DMS114 treated with DMSO at 0.1 percent for 48 hours (cell line): Measurements from ENCODE around the gene ATP5PO.
"Not testable (repeated sequence)": the region's sequence is repeated elsewhere in the genome, so short reads cannot be mapped to it uniquely, and the experiment has no call there.

Experiments
- DNase-seq: peaks from one replicate; lab custom pipeline; 2025; ENCODE audit not compliant: unreplicated experiment; lab: John Stamatoyannopoulos, UW

Gene ATP5PO

DNA sequence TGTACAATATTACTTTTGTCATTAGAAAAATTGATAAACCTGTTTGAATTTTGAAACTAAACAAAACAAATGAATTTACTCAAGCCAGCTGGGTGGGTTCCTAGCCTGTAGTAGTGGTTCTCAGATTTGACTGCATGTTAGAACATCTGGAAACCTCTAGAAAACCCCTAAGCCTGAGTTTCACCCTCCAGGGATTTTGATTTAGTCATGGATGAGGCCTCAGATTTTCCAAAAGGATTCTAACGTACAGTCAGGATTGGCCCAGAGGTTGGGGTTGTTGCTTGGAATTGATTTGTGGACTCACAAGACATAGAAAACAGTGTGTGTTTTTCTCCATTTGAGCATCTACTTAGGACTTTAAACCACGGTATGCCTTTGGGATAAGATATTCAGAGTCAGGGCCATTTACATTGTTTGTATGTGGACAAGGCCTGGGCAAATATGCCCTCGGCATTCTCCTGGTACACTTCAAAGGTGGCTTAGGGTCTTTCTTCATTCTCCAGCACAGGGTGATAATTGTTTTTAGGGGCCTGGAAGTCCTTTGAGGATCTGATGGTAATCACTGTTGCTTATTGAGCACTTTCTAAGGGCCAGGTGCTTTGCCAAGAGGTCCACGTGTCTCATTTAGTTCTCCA lies 42.6 kb downstream of the ATP5PO start:
- DNase-seq, result no peak

DNA sequence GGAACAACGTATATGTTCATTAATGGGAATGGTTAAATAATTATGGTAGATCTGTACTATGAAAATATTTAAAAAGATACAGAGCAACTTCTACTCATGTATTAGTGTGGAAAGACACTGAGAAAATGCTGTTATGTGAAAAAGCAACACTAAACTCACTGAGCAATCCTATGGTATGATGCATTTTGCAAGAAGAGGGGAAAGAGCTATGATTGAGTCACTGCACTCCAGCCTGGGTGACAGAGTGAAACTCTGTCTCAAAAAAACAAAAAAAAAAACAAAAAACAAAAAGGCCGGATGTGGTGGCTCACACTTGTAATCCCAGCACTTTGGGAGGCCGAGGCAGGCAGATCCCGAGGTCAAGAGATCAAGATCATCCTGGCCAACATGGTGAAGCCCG lies 44.4 kb downstream of the ATP5PO start:
- DNase-seq, result no peak

DNA sequence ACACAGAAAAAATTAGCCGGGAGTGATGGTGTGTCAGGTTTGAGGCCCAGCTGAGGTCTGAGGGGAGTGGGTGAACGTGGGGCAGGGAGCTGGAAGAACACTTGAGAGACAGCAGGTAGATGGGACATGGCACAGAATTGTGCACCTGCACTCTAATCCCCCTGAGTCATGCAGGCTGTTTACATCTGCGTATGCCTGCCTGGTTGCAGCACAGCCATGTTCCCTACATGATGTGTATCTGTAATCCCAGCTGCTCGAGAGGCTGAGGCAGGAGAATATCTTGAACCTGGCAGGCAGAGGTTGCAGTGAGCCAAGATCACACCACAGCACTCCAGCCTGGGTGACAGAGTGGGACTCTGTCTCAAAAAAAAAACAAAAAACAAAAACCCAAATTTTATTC lies 44.8 kb downstream of the ATP5PO start:
- no peak for DNase-seq

DNA sequence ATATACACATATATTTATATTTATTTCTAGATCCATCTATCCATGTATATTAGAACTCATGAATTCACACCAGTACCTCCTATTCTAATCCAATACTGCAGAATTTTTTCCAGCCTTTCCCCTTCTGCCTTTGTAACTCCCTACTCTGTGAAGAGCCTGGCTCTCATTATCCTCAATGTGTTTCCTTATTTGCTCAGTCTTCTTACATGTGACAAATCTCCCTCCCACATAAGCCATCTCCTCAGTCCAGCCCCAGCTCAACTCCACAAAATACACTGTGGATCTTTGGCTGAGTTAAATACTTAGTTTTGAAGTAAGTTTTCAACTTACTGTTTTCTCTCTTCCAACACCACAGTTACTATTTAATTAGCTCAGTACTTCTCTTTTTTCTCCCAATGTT lies 45.7 kb downstream of the ATP5PO start:
- no peak for DNase-seq

DNA sequence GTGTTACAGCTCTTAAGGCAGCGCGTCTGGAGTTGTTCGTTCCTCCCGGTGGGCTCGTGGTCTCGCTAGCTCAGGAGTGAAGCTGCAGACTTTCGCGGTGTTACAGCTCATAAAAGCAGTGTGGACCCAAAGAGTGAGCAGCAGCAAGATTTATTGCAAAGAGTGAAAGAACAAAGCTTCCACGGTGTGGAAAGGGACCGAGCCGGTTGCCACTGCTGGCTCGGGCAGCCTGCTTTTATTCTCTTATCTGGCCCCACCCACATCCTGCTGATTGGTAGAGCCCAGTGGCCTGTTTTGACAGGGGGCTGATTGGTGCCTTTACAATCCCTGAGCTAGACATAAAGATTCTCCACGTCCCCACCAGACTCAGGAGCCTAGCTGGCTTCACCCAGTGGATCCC lies 47.7 kb downstream of the ATP5PO start:
- not testable (repeated sequence) for DNase-seq

DNA sequence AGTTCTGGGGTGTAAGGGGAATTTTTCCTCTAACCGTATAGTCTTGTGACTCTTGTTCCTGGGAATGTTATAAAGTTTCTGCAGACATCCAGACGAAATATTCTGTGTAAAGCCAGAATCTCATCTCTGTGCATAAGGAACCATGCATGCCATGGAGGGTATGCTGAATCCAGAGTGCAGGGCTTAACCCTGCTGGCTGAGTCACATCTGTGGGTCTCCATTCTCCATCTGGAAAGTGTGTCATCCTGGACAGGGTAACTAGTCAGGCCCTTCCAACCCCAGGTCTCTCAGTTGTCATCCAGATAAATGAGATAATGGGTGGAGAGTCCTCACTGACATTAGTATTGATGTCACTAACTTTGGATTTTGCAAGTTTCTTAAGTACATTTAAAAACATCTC lies 48.8 kb downstream of the ATP5PO start:
- no peak for DNase-seq

DNA sequence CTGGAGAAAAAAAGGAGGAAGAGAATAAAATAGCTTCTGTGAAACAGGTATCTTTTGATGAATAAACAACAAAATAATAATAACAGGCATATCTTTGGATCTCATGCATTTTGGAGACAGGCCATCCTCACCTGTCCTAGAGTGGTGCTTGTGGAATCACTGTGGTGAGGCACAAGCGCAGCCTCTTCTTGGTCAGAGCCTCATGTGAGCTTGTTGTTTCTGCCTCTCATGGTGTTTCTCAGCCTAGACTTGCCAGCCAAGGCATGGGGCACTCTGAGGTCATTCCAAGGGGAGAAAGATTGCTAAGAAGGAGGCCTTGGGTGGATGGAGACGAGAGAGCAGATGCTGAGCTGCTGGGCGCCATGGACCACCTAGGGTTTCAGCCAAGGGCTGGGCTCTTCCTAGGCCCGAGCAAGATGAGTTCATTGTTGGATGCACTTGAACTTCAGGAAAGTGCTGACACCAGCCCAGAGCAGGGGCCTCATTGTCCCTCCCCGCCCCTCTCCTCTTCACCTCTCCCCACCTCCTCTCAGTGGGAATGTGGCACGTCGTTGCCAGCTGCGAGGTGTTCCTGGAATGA lies 49.5 kb downstream of the ATP5PO start:
- no peak for DNase-seq

DNA sequence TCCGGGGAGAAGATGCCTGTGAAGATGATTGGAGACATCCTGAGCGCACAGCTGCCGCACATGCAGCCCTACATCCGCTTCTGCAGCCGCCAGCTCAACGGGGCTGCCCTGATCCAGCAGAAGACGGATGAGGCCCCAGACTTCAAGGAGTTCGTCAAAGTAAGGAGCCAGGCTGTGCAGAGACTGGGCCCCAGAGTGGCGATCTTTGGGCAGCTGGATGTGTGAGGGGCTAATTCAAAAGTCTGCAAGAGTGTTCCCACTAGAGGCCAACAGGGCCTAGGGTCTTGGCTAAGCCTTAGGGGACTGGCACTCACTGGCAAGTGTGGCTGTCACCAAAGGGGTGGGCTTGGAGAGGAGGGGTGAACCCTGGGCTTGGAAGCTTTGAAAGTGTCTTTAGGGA lies 50.4 kb downstream of the ATP5PO start:
- no peak for DNase-seq

DNA sequence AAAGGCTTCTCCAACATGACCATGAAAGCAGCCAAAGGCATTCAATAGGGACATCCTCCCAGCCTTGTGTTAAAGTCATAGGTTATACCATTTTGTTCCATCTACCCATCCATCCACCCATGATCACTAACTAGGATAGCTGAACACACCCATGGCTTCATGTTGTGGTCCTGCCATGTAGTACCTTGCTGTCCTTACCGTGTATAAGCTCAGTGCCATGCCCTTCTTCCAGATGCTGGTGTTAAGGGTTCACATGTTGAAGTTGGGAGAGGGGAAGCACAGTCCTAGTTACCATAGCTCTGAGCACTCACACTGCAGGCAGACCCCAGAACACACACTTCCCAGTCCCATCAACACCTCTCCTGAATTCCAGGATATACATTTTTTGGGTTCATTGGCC lies 51.5 kb downstream of the ATP5PO start:
- DNase-seq, result no peak

DNA sequence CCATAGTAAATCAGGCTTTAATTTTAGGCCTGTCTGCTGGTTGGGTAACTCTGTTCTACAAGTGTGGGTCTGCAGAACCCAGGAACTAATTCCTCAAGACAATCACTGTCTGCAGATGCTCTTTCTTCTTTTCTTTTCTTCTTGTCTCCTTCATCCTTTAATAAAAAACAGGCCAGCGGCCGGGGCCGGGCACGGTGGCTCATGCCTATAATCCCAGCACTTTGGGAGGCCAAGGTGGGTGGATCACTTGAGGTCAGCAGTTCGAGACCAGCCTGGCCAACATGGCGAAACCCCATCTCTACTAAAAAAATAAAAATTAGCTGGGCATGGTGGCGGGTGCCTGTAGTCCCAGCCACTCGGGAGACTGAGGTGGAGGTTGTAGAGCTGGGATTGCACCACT lies 52.4 kb downstream of the ATP5PO start:
- DNase-seq, result not testable (repeated sequence)

DNA sequence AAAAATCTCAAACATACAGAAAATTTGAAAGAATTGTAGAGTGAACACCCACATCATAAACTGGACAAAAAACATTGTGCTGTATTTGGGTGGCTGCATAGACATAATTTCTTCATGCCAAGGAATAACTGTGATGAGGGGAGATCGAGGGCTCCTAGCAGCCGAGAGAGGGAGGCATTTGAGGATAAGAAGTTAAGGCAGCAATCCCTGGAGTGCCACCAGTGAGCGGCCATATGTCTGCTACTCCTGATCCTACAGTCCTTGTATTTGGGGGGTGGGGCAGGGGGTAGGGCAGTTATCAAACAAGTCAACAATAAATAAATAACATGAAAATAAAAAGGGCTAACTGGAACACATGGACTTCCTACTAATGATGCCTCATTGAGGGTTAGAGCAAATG lies 54.5 kb downstream of the ATP5PO start:
- DNase-seq, result no peak

DNA sequence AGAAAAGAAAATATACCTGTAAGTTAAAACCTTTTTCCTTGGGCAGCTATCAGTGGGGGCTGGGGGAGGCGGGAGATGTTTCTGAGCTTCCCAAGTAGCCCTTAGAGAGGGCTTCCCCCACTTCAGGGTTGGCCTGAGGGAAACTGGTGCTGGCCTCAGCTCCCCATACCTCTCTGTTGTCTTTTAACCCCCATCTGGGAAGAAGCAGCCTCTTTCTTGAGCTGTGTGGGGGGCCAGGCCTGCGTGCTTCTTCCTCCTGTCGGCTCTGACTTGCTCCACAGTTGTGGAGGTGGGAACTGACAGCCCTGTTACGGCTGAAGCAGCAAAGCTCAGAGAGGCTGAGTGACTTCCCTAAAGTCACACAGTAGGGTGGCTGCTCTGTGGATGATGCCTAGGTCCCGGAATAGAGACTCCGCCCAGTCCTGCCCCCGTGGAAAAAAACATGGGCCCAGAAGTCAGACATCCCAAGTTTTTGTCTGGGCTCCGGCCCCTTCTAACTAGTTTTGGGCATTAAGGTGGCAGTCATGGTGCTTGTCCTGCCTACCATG lies 55.2 kb downstream of the ATP5PO start:
- DNase-seq, result no peak

DNA sequence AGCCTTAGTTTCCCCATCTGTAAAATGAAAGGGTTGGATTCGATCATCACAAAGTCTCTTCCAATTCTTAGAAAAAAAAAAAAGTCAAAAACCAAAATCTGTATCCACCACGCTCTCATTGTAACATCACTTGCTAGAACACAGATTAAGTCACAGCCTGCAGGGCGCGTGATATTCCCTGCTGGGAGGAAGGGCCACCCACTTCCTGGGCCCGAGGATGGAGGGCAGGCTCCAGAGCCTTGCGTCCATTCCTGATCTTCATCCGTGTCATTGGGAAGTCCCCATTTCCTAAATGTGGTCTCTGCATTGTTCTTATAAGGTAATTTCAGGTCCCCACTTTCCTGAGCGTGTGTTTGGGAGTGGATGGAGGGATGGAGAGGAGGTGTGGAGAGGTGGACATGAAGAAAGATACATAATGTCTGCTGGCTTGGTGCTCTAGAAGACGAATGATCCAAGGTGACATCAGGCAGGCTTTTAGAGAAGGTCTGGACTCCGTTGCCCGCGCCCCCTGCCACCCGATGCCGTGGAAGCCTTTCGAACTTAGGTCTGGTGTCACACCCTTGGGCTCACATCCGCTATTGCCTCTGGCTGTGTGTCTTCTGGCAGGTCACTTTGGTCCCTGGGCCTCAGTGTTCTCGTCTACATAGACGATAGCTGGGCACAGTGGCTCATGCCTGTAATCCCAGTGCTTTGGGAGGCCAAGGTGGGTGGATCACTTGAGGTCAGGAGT lies 56.1 kb downstream of the ATP5PO start:
- DNase-seq, result no peak

DNA sequence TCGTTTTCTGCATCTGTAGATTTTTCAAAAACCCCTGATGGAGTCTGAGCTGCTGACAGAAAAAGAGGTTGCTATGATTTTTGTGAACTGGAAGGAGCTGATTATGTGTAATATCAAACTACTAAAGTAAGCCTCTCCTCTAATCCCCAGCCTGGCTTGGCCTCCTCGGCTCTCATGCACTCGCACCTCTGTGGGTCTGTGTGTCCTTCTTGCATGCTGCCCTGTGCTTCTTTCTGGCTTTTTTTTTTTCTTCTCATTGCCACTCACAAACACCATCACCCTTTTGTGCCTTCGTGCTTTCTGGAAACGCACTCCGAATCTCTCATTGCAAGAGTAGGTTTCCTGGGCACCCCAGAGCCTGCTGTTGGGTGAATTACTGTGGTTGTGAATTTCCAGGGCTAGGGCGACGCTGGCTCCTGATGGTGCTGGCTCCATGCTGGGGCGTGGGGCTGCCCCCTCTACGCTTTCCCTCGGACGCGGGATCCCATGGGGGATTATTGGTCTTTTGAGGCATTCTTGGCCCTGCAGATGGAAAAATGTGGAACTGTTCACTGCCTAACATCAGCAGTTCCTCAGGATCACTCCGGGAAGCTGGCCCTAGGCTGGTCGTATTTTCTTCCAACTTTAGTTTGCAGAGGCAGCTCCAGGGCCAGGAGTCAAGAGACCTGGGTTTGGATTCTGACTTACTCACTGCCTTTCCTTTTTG lies 56.8 kb downstream of the ATP5PO start:
- DNase-seq, result no peak

DNA sequence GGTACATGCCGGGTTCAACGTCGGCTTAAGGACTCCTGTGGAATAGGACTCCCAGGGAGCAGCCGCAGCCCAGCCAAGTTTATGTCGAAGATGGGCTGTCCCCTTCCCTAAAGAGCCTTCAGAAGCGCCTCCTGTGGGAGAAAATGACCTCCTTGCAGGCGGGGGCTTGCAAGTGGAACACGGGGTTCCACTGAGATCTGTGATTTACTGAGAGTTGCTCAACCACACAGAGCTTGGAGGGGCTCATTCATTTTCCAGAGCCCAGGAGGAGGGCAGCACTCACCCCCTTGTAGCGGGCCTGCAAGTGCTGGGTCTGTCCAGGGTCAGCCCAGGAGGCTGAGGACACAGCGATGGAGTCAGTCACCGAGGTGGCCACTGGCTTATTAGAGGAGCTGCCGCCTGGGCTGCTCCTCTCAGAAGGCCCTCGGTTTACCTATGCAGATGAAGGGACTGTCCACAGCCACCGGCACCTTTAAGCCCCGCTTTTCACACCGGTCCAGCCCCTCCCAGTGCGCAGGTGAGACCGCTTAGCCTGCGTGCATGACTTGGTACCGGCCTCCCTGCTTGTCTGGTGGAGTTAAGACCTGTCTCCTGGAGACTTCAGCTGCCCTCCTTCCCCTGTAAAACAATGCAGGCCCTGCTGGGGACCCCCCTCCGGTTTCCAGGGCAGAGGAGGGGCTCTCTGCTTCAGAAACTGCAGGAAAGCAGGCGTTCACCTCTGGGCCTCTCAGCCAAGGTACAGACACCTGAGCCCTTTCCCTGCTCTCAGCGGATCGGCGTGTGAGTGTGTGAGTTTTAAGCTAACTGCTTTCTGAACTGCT lies 57.5 kb downstream of the ATP5PO start:
- DNase-seq, result no peak

DNA sequence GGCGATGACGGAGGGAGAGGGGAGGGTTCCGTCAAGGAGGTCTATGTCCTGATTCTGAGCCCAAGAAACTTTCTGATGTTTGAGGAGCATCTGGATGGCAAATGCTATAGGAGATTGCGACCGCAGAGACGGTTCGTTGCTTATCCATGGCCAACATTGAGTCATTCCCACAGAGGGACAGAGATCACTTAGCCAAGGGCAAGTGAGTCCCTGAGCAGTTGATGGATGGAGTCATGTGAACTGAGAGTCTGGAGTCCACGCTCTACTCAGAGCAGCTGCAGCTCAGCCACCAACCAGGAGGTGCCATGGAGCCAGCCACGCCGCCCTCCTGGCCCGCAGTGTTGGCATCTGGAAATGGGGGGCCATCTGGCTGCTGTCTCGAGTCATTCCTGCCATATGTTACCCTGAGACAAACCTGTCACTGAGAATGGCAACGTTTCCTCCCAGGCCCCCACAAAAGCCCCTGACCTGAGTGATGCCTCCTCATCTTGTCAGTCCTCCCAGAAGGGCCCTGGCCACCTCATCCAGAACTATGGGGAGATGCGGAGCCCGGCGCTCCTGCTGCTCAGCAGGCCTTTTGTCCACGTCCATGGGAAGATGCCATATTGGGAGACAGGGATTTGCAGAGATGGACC lies 58.6 kb downstream of the ATP5PO start:
- DNase-seq, result no peak

DNA sequence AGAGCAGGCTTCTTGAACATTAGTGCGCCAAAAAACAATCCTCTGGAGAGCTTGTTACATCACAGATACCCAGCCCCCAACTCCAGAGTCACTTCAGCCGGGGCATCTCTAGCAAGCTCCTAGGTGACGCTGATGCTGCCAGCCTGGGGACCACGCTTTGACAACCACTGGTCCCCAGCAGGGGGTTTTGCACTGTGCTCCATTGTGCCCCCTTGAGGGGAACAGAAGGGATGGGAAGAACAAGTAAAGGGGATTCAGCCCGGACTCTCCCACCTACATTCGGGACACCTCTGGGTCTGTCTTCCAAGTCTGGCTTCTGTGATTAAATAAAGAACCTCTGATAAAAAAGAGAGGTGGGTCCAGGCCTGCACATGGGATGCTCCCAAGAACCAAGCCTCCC lies 60.4 kb downstream of the ATP5PO start:
- no peak for DNase-seq

DNA sequence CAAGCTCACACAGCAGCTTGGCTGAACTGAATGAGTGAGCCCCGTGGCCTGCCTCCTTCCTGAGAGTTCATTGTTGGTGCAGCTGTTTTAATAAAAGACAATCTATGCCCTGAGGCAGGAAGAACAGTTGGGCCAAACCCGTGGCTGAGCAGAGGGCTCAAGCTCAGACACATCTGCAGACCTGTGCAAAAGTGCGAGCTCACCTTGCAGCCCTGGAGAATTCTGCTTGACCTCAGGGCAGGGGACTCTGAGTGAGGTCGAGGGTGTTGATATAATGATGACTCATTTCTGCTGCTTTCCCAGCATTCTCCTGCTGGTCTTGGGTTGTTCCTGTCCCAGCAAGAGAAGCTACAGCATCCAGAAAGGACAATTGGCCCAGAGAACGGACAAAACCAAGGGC lies 61.0 kb downstream of the ATP5PO start:
- DNase-seq, result no peak
